GOT3 (cell line): ENCODE data around the gene KBTBD3.
"Not testable (repeated sequence)": the region's sequence is repeated elsewhere in the genome, so short reads cannot be mapped to it uniquely, and the experiment has no call there.

Experiments
- DNase-seq: peaks from one replicate; lab custom pipeline; 2025; ENCODE audit warnings: mixed read lengths; lab: John Stamatoyannopoulos, UW

Gene KBTBD3

GRCh38 chr11:106061249-106061784 lies 15.8 kb downstream of the KBTBD3 start:
- no peak for DNase-seq

GRCh38 chr11:106059617-106060016 lies 17.5 kb downstream of the KBTBD3 start:
- DNase-seq, result no peak

GRCh38 chr11:106058377-106058776 lies 18.8 kb downstream of the KBTBD3 start:
- not testable (repeated sequence) for DNase-seq

- no peak for DNase-seq
Measured at GRCh38 chr11:106051103-106051502, 26.0 kb downstream of the KBTBD3 start.

- no peak for DNase-seq
Measured at GRCh38 chr11:106049727-106050476, 27.2 kb downstream of the KBTBD3 start.

GRCh38 chr11:106047631-106048030 lies 29.5 kb downstream of the KBTBD3 start:
- no peak for DNase-seq

GRCh38 chr11:106043540-106043939 lies 33.6 kb downstream of the KBTBD3 start:
- DNase-seq, result no peak

- no peak for DNase-seq
Measured at GRCh38 chr11:106032861-106033260, 44.3 kb downstream of the KBTBD3 start.

- no peak for DNase-seq
Measured at GRCh38 chr11:106031936-106032335, 45.2 kb downstream of the KBTBD3 start.

GRCh38 chr11:106031202-106031810 lies 45.8 kb downstream of the KBTBD3 start:
- DNase-seq, result no peak

GRCh38 chr11:106030609-106031008 lies 46.5 kb downstream of the KBTBD3 start:
- no peak for DNase-seq

- no peak for DNase-seq
Measured at GRCh38 chr11:106022795-106023275, 54.3 kb downstream of the KBTBD3 start.

GRCh38 chr11:106021967-106022794 lies 55.0 kb downstream of the KBTBD3 start, which contains the start of gene MSANTD4:
TSS of gene MSANTD4 (minus strand) at chr11:106022240. CDS start at chr11:106010917, 11,323 bp downstream.
- DNase-seq, result peak; percentile 79

GRCh38 chr11:106021181-106021966 lies 55.8 kb downstream of the KBTBD3 start:
- DNase-seq, result no peak

- DNase-seq, result no peak
Measured at GRCh38 chr11:106017093-106017492, 60.1 kb downstream of the KBTBD3 start.

GRCh38 chr11:106015066-106015465 lies 62.1 kb downstream of the KBTBD3 start:
- DNase-seq, result no peak

- DNase-seq, result no peak
Measured at GRCh38 chr11:106014620-106015019, 62.5 kb downstream of the KBTBD3 start.

GRCh38 chr11:106014035-106014434 lies 63.1 kb downstream of the KBTBD3 start:
- DNase-seq, result no peak

GRCh38 chr11:106012744-106013143 lies 64.4 kb downstream of the KBTBD3 start:
- DNase-seq, result no peak

GRCh38 chr11:106011481-106011880 lies 65.7 kb downstream of the KBTBD3 start:
- no peak for DNase-seq

- DNase-seq, result not testable (repeated sequence)
Measured at GRCh38 chr11:106003094-106003493, 74.1 kb downstream of the KBTBD3 start.
